GM19238 (cell line): ENCODE measurements around the gene METTL9.
"Not testable (repeated sequence)": the region's sequence is repeated elsewhere in the genome, so short reads cannot be mapped to it uniquely, and the experiment has no call there.

Experiments used
- DNase-seq: peaks from one replicate; pipeline ENCODE4 v3.0.0; 2011; ENCODE audit warnings: low spot score; ENCODE audit not compliant: insufficient read length

The METTL9 gene

DNA sequence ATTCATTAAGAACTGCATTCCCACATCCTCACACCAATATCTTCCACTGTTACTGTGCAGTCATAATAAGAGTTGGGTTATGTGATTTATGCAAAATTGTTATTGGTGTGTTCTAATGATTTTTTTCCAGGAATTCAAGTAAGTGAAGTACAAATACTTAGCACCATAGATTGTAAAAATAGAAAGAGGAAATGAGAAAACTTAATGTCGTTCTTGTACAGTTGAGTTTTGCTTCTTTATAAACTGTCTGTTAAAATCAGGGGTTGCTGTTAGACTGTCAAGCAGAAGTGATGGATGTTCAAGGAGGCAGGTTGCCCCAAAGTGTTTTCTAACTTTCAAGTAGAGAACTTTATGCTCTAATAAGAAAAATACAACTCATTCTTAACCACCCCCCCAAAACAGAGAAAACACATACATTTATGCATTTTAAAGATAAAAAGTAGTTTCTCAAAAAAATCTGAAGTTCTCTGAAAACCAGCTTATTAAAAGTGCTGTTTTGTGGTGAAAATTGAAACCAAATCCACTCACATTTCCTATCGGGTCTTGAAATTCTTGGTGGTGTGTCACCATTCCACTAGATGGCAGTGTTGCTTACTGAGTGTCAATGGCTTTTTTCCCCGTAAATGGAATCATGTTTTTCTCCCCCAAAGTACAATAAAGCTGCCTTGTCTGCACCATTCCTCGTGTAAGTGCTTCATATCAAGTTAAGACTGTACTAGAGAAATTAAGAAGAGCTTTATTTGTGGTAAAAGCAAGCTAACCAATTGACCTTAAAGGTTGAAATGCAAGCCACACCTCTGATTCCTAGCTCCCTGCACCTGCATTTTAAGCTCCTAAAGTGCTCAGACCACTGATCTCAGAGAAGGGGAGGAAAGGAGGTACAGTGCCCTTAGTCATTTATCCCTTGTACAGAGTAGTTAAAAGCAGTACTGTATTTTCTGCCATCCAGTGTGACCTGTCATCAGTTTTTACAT lies 57.7 kb downstream of the METTL9 start:
- no peak for DNase-seq

GRCh38 chr16:21659124-21659523 lies 59.7 kb downstream of the METTL9 start:
- DNase-seq = no peak

DNA sequence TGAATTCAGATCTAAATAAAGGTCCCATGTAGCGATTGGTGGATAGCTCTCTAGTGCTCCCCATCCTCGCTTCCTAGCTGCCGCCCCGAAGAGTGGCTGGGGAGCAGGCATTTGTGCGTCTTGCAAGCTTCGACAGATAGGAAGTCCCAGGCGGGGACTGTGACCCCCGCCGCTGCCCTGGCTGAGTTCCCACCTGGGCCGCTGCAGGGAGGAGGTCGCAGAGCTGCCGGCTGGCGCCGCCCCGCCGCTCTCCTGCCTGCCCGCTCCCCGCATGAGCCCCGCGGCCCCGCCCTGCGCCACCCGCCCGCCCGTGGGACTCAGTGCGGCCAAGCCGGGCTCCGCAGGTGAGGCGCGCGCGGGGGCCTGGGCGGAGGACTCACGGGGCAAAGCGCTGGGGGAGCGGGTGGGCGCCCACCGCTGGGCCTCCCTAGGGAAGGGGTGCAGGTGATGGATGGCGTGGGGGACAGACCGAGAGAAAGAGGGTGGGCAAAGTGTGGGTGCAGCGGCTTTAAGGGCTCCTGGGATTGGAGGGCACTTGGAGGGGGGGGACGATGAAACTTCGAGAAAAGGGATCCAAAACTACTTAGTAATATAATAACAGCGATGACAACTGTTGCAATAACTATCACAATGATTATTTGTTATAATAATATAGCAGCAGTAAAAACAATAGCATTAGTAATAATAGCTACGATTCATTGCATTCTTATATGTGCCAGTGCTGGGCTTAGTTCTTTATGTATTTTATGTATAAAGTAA lies 64.7 kb downstream of the METTL9 start, which contains the start of gene OTOA:
OTOA (plus strand) TSS at position 80 of the 759 bp plus-strand sequence. CDS start 14,547 bp downstream, outside the sequence.
- DNase-seq = no peak

- no peak for DNase-seq
These were observed 65.6 kb downstream of the METTL9 start for GRCh38 chr16:21664801-21665492.

DNA sequence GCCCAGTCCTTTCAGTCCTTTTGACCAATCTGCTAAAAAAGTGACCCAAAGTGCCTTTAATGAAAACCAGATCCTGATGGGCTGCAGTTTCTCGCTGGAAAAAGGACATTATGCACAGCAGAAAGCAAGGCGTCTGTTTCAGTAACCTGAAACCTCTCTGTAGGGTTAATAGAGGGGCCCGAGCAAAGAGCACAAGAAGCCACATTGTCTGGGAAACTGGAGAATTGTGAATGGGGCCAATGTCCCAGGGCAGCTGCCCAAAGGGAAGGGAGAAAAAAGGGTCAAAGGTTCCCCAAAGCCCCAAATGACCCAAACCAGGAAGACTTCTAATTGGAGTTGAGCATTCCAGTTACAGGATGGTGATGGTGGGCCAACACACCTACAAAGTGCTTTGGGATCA lies 67.4 kb downstream of the METTL9 start:
- DNase-seq = no peak

DNA sequence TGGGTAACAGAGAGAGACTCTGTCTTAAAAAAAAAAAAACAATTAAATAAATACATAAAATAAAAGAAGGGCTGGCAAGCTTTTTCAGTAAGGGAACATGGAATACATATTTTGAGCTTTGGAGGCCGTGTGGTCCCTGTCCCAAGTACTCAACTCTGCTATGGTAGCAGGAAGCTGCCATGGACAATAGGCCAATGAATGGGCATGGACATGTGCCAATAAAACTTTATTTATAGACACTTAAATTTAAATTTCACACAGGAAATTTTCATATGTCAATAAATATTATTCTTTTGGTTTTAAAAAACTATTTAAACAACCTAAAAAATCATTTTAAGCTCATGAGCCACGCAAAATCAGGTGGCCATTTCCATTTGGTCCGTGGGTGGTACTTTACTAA lies 68.2 kb downstream of the METTL9 start:
- DNase-seq = no peak

DNA sequence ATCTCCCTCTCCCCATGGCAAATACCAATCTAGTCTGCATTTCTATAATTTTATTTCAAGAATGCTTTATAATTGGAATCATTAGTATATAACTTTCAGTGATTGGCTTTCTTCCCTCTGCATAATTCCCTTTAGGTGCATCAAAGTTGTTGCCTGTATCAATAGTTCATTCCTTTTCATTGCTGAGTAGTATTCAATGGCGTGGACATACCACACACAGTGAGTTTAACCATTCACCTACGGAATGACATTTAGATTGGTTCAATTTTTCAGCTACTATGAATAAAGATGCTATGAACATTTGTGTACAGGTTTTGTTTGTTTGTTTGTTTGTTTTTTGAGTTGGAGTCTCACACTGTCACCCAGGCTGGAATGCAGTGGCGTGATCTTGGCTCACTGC lies 74.1 kb downstream of the METTL9 start:
- no peak for DNase-seq

DNA sequence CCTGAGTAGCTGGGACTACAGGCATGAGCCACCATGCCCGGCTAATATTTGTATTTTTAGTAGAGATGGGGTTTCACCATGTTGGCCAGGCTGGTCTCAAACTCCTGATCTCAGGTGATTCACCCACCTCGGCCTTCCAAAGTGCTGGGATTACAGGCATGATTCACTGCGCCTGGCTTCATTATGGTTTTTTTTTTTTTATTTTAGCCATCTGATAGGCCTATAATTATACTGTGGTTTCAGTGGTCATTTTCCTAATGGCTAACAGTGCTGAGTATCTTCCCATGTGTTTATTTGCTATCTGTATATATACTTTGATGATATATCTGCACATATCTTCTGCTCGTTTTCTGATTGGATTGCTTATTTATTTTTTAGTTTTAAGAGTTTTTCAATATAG lies 75.1 kb downstream of the METTL9 start:
- DNase-seq = not testable (repeated sequence)

DNA sequence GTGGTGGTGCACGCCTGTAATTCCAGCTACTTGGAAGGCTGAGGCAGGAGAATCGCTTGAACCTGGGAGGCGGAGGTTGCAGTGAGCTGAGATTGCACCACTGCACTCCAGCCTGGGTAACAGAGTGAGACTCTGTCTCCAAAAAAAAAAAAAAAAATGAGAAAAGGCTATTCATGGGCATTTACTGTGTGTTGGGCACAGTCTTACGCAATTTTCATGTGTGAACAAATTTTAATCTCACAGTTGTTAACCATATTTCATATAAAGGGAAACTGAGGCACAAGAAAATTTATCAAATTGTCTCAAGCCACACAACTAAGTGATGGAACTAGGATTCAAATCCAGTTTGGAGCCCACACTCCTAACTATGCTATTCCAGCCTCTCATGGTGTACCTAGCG lies 81.3 kb downstream of the METTL9 start:
- not testable (repeated sequence) for DNase-seq

DNA sequence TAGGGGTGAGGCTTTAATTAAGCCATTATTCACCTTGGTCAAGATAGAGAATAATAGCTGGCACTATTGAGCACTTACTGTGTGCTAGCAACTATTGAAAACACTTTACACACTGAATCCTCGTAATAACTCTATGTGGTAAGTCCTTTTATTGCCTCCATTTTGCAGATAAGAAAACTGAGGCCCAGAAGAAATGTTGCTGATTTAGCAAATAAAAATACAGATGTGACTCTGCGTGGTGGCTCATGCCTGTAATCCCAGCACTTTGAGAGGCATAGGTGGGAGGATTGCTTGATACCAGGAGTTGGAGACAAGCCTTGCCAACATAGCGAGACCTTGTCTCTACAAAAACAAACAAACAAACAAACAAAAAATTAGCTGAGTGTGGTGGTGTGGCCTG lies 83.8 kb downstream of the METTL9 start:
- DNase-seq = no peak

GRCh38 chr16:21684199-21684598 lies 84.8 kb downstream of the METTL9 start:
- no peak for DNase-seq

GRCh38 chr16:21685034-21685455 lies 85.7 kb downstream of the METTL9 start:
- DNase-seq = no peak

GRCh38 chr16:21689107-21689506 lies 89.7 kb downstream of the METTL9 start:
- DNase-seq = no peak

- DNase-seq = not testable (repeated sequence)
These were observed 91.6 kb downstream of the METTL9 start for GRCh38 chr16:21690967-21691366.

- DNase-seq = no peak
These were observed 95.2 kb downstream of the METTL9 start for GRCh38 chr16:21694609-21695008.

DNA sequence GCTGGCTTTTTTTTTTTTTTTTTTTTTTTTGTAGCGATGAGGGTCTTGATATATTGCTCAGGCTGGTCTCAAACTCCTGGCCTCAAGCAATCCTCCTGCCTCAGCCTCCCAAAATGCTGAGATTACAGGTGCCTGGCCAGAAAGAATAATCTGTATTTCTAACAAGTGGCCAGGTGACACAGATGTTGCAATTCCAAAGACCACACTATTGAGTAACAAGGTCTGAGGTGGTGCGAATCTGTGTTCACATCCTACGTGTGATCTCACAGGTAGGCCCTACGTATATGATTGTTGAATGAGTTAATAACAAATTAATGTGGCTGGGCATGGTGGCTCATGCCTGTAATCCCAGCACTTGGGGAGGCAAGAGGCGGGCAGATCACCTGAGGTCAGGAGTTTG lies 97.7 kb downstream of the METTL9 start:
- no peak for DNase-seq

DNA sequence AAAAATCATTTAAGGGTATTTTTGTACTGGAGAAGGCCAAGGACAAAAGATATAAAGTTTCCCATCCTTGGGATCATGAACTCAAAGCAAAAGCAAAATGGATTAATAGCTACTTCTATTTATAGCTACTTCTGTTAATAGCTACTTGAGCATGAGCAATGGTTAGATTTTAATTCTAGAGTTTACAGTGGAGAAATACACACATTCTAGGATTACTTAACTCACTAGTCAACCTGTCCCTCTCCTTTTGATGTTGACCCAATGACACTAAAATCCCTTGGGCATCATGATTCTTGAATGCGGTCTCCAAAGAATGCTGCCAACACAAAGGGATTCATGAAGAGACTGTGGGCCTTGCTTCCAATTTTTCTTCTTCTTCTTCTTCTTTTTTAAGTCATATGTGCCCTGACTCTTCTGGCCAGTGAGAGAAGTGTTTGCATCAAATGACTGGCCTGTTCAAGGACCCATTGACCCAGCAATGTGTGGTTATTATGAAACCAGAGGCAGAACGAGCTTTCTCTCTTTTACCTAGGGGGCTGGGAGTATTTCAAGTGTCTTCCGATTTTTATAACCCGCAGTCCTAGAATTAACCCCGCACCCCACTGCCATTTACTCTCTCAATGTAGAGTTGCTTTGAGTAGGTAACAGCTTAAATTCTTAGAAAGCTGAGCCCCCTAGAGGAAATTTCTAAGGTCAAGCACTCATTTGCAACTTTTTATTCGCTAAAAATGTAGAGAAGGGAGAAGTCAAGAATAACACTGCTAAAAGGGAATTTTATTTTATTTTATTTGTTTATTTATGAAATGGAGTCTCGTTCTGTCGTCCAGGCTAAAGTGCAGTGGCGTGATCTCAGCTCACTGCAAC lies 99.0 kb downstream of the METTL9 start:
- no peak for DNase-seq

- no peak for DNase-seq
These were observed 101.9 kb downstream of the METTL9 start for GRCh38 chr16:21701271-21701670.

GRCh38 chr16:21702276-21702675 lies 102.9 kb downstream of the METTL9 start:
- no peak for DNase-seq

- DNase-seq = no peak
These were observed 103.8 kb downstream of the METTL9 start for GRCh38 chr16:21703156-21703555.
